ENCODE results near the gene GABPB2.
"Not testable (repeated sequence)": the region's sequence is repeated elsewhere in the genome, so short reads cannot be mapped to it uniquely, and the experiment has no call there.

GABPB2 gene

GRCh38 chr1:151060007-151060656, 10.4 kb upstream of the GABPB2 start, which contains the start of gene MLLT11:
MLLT11 (plus strand) TSS chr1:151060397; CDS start chr1:151067225, 6,828 bp downstream.
- peak; percentile 20 for DNase-seq (ENCODE audit: low spot score)

- DNase-seq (ENCODE audit: low spot score) = no peak
Measured at GRCh38 chr1:151060657-151061421, 9.7 kb upstream of the GABPB2 start.

- DNase-seq (ENCODE audit: low spot score) = no peak
Measured at GRCh38 chr1:151061704-151062103, 8.9 kb upstream of the GABPB2 start.

DNA sequence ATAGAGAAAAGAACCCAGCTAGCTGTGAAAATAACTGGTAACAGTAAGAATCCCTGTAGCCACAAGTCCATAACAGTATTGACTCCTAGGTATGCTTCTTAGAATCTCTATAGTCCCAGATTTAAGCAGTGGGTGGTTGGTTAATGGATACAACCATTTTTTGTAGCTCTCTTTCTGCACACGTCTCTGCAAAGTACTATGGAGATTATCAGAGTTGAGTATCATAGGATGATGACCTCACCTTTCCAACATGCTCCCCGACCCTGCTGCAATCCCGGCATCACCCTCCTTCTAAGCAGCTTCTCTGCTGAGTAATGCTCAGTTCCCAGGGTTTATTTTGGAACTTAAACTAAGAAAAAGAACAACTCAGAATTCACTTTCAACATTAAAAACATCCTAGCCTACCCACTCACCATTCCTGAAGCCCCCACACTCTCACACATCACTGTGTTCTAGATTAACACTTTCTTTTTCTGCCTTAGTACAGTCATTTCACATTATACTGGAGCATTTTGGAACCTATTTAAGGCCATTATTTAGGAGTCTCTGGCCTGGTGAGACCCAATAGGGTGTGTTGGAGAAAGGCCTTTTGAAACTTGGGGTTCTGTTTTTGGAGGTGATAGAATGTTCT, 7.7 kb upstream of the GABPB2 start:
- DNase-seq (ENCODE audit: low spot score) = no peak

DNA sequence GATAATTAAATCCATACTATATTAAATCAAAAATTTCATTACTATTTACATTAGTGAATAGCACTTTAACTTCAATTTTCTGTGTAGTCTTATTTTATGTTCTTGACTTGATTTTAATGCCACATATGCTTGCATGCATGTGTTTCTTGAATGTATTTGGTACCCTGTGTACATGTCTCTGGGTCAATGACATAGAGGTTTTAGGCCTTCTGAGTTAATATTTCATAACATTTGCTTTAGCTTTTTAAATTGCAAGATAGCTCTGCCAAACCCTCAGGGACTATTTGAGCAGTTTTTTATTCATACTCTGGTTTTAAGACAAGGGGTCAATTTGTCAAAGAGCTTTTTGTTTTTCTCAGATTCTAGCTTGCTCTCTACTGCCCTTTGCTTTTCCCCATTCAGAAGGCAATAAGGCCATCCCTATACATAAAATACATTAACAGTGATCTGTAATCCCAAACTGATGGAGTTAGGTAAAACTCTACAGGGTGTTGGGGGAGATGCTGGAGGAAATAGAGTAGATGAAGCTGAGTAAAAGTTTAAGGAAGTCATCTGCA, 5.4 kb upstream of the GABPB2 start:
- DNase-seq (ENCODE audit: low spot score) = no peak

- no peak for DNase-seq (ENCODE audit: low spot score)
Measured at GRCh38 chr1:151067185-151067584, 3.4 kb upstream of the GABPB2 start.

DNA sequence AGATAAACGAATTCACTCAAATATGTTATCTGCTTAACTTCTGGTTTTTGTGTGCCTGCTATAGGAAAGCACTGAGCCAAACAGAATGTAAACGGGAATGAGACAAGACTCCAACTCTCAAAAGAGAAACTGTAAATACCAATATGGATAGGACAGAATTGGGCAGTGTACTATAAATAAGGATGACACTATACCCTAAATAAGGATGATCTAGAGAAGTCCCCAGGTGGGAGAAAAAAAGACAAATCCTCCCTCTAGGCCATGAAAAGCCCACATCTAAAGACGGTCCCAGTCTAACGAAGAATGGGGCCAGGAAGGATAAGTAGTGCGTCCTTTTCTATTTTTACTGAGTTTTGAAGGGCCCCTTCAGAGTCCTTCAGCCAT, 1.5 kb upstream of the GABPB2 start:
- DNase-seq (ENCODE audit: low spot score) = no peak

GRCh38 chr1:151072224-151072623, 1.7 kb downstream of the GABPB2 start:
- DNase-seq (ENCODE audit: low spot score) = no peak

- no peak for DNase-seq (ENCODE audit: low spot score)
Measured at GRCh38 chr1:151085953-151086559, 15.5 kb downstream of the GABPB2 start.

- DNase-seq (ENCODE audit: low spot score) = not testable (repeated sequence)
Measured at GRCh38 chr1:151097426-151097825, 26.9 kb downstream of the GABPB2 start.

DNA sequence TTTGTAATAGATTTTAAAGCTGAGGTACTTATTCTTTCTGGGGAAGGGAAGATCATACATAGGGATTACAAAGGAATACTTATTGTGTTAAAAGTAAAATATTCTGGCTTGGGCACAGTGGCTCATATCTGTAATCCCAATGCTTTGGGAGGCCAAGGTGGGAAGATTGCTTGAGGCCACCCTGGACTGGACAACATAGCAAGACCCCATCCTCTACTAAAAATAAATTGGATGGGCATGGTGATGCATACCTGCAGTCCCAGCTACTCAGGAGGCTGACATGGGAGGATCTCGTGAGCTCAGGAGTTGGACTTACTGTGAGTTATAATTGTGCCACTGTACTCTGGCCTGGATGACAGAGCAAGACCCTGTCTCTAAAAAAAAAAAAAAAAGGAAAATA, 27.6 kb downstream of the GABPB2 start:
- no peak for DNase-seq (ENCODE audit: low spot score)

DNA sequence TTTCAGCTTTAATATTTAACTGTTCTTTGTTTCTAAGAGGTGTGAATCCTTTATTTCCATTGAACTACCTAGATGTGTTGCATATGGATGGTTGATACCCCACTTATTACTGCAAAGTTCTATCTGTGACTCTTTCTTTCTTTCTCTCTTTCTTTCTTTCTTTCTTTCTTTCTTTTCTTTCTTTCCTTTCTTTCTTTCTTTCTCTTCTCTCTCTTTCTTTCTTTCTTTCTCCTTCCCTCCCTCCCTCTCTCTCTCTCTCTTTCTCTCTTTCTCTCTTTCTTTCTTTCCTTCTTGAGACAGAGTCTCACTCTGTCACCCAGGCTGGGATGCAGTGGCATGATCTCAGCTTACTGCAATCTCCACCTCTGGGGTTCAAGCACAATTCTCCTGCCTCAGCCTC, 34.1 kb downstream of the GABPB2 start:
- DNase-seq (ENCODE audit: low spot score) = no peak

GRCh38 chr1:151106894-151107293, 36.3 kb downstream of the GABPB2 start:
- no peak for DNase-seq (ENCODE audit: low spot score)

- DNase-seq (ENCODE audit: low spot score) = no peak
Measured at GRCh38 chr1:151108331-151108730, 37.8 kb downstream of the GABPB2 start.

- DNase-seq (ENCODE audit: low spot score) = no peak
Measured at GRCh38 chr1:151113877-151114276, 43.3 kb downstream of the GABPB2 start.

DNA sequence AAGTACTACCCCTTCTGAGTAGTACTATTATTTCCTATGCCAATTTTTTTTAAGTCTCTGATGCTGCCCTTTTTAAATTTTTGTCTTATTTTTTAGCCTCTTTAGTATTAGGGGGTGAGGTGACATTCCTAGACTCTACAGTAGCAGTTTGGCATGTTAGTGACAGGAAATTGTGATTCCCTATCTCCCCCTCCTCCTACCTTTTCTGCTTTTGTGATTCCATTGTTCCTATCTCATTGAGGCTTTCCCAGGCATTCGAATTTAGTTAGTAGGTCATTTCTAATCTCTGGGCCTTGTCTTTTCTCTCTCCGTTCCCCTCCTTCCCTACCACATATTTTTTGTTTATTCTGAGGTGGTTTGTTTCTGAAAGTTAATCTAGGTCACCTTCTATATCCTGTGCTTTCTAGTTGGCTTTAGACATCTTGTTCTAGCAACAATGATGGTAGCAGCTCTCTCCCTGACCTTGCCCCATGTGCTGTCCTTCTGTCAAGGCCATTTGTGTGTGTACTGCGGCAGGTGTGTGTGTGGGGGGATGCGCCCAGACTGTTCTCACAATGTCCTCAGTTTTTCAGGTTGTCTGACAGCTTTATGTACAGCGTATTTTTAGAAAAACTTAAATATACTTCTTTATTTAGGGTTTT, 54.3 kb downstream of the GABPB2 start:
- no peak for DNase-seq (ENCODE audit: low spot score)

- no peak for DNase-seq (ENCODE audit: low spot score)
Measured at GRCh38 chr1:151128800-151129199, 58.2 kb downstream of the GABPB2 start.

DNA sequence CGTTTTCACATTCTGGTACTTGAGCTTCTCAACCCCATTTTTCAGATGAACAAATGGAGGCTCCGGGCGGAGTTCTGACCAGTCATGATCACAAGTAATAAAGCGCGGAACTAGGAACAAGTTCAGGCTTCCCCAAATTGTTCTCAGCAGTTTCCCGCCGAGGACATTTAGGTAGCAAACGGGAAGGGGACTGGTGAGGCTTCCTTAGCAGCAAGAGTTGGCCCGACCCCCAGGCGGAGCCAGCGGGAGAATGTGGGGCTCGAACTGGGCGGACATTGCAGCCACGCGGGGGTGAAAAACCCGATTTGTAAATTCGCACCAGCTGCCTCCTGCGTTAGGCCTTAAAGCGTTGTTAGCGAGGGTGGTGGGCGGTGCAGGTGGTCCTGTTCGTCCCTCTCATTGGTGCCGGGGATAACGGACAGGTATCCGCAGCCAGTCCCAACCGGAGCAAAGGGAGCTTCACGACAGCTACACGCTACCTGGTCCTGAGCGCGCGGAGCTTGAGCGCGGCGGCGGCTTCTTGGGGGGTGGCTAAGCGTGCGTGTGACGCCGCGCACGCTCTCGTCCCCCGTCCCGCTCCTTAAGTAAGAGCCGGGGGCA, 60.5 kb downstream of the GABPB2 start:
- peak; percentile 71 for DNase-seq (ENCODE audit: low spot score)

DNA sequence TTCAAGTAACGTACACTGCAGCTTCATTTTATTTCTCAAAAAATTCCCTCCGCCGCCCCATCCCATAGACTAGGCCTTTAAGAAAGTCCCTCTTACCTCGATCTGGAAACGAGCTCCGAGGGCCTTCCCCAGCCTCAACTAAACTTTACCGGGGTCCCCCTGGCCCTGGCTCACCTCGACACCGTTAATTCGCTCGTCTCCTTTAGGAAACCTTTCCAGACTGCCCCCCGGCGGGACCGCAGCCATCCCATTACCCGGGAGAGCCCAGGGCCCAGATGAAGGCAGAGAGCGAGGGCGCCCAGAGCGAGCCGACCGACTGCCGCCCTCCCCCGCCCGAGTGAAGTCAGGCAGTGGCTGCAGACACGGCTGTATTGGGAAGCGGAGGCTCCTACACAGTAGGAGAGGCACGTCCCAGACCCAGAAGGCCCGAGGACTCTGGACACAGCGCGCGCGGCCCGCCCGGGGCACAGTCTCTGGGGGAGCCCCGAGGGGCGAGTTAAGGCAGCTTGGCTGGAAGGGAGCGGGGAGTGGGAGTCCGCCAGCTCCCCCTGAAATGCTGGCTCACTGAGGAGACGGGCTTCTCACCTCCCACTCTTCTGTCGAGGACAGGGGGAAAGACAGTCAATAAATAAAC, 61.3 kb downstream of the GABPB2 start:
- no peak for DNase-seq (ENCODE audit: low spot score)

GRCh38 chr1:151132335-151133017, 61.9 kb downstream of the GABPB2 start:
- no peak for DNase-seq (ENCODE audit: low spot score)
